H1 (cell line): ENCODE results near the gene CMSS1. TPM values are rescaled to one million over a fixed set of nuclear protein-coding genes. Genes with fewer than 3 reads are reported as not detected.

ENCODE experiments used
- BACH1 ChIP-seq: IDR thresholded peaks from 2 replicates; pipeline ENCODE4 v1.6.1; 2012; ENCODE audit warnings: low read length, improper control_type of control experiment
- BRCA1 ChIP-seq: IDR thresholded peaks from 2 replicates; pipeline ENCODE4 v1.6.1; 2012; ENCODE audit warnings: low read depth, low read length, improper control_type of control experiment
- CHD1 ChIP-seq: IDR thresholded peaks from 2 replicates; pipeline ENCODE4 v1.6.1; 2012; ENCODE audit warnings: low read depth, low read length, improper control_type of control experiment
- CREB1 ChIP-seq: IDR thresholded peaks from 2 replicates; pipeline ENCODE4 v1.6.1; 2012; ENCODE audit warnings: inconsistent platforms
- E2F6 ChIP-seq: IDR thresholded peaks from 2 replicates; pipeline ENCODE4 v1.6.1; 2012; ENCODE audit warnings: inconsistent platforms
- FOSL1 ChIP-seq: IDR thresholded peaks from 2 replicates; pipeline ENCODE4 v1.6.1; 2011; ENCODE audit warnings: mild to moderate bottlenecking, low read depth, low read length, moderate library complexity; ENCODE audit not compliant: insufficient read depth
- MAFK ChIP-seq: IDR thresholded peaks from 2 replicates; pipeline ENCODE4 v1.6.1; 2012; ENCODE audit warnings: low read depth, mild to moderate bottlenecking, improper control_type of control experiment, low read length
- POLR2AphosphoS5 ChIP-seq: IDR thresholded peaks from 2 replicates; pipeline ENCODE4 v1.6.1; 2011; ENCODE audit warnings: low read depth, low read length
- RBBP5 ChIP-seq: IDR thresholded peaks from 2 replicates; pipeline ENCODE4 v1.7.1; 2012; ENCODE audit warnings: low read depth, mild to moderate bottlenecking, inconsistent platforms, low read length, moderate library complexity, borderline replicate concordance
- SP2 ChIP-seq: IDR thresholded peaks from 2 replicates; pipeline ENCODE4 v1.6.1; 2012; ENCODE audit warnings: mild to moderate bottlenecking, low read length, inconsistent platforms
- polyA plus RNA-seq, 7 experiments: library from polyadenylated mRNA; depleted of rRNA in 3 of 7; stranded (reverse) in 5 of 7; unstranded in 2 of 7; fragments of >200 nt in 5 of 7; fragments of 200-250 nt in 2 of 7; gene quantifications; 1 replicate in 5 of 7; 2 replicates in 1 of 7; 4 replicates in 1 of 7; pipeline versions ENCODE4 v1.2.1 to v1.2.3, GENCODE V29; 2011 to 2013; ENCODE audit warnings: missing spikeins in 2 of 7, mixed read lengths in 2 of 7
- total RNA-seq: library from RNA; stranded (reverse); fragmentation: NEBNext Ultra II Directional; extraction: Animal tissue kit (Norgen Biotek cat#: 25700); gene quantifications from 2 replicates; pipeline ENCODE4 v1.2.1, GENCODE V29; 2021

Gene CMSS1
- total and polyA plus RNA-seq, 2 of the 8 experiments (the other 6 are each of a cell fraction or from before 2014, with no cell fraction given): 15.2 to 75.1 TPM

- TF ChIP-seq E2F6 (no peak), FOSL1 (no peak), BACH1 (no peak), POLR2AphosphoS5 (no peak), CHD1 (no peak), BRCA1 (no peak), RBBP5 (no peak), CREB1 (no peak), SP2 (no peak), MAFK (no peak)
These were observed 251.8 kb downstream of the CMSS1 start (continued) for GRCh38 chr3:100069472-100069871.
